ENCODE measurements around the gene CMTM2. TPM values are rescaled to one million over a fixed set of nuclear protein-coding genes. Genes with fewer than 3 reads are reported as not detected.
A peak's percentile ranks its signal among the peaks of the same experiment; 100 is the strongest.

Gene CMTM2
- total and polyA plus RNA-seq, 2 donors (not counting 1 experiment from before 2014, with no cell fraction given): not detected

GRCh38 chr16:66585481-66586239, 6.4 kb downstream of the CMTM2 start:
- H3K27ac Mint-ChIP-seq: no peak overlapping the region
- peaks cover 27% of the 10 kb centered on the region for H3K4me1 Mint-ChIP-seq
- H3K27me3 Mint-ChIP-seq: peaks cover 18% of the 10 kb centered on the region
- intact Hi-C loops (cut with micrococcal nuclease): no loop called here
- Histone ChIP-seq H3K4me1 (ENCODE audit: control insufficient read depth in 2 of 2, insufficient read depth in 2 of 2, low read length in 2 of 2) (peaks cover 24 to 34% of the 10 kb centered on the region in 2 donors), H3K36me3 (replicated peaks in 1 of 2; ENCODE audit: control extremely low read depth in 1 of 2, control insufficient read depth in 1 of 2, extremely low read depth in 1 of 2, insufficient read depth in 2 of 2, low read length in 1 of 2) (no peaks in the 10 kb centered on the region), H2AFZ (ENCODE audit: insufficient read depth, low read depth, low read length, poor library complexity, severe bottlenecking) (no peak overlapping the region), H4K20me1 (ENCODE audit: control insufficient read depth, insufficient read depth, low read length, poor library complexity, severe bottlenecking) (no peaks in the 10 kb centered on the region), H3K4me3 (ENCODE audit: control extremely low read depth in 1 of 5, extremely low read depth in 1 of 5, insufficient read depth in 1 of 5, low read depth in 2 of 5, low read length in 4 of 5) (no peak overlapping the region), H3K4me2 (replicated peaks; ENCODE audit: low read depth, low read length, poor library complexity, severe bottlenecking) (no peak overlapping the region), H3K27ac (ENCODE audit: low read length in 2 of 2) (no peak overlapping the region), H3K9ac (ENCODE audit: low read length) (no peak overlapping the region), H3K9me3 (ENCODE audit: control extremely low read depth in 1 of 3, control insufficient read depth in 2 of 3, insufficient read depth in 1 of 3, low read length in 2 of 3) (no peaks in the 10 kb centered on the region), H3K27me3 (replicated peaks in 1 of 4; ENCODE audit: control extremely low read depth in 1 of 4, control insufficient read depth in 3 of 4, insufficient read depth in 4 of 4, low read length in 3 of 4) (peaks cover 0 to 14% (median 4%) of the 10 kb centered on the region in 4 experiments), H3K79me2 (ENCODE audit: control insufficient read depth, insufficient read depth, low read length) (no peaks in the 10 kb centered on the region)
- no peak overlapping the region for H3K4me3 Mint-ChIP-seq
- ChIA-PET CTCF (interaction anchor here (0.5 to 6.3 kb wide), 6 partner anchors 15 to 179 kb away, joined by 3 to 91 read pairs (median 3); no protein-coding TSS in a partner anchor), POLR2A (interaction anchor here (0.8 kb wide), 1 partner anchor 121 kb away, joined by 3 read pairs; no protein-coding TSS in a partner anchor)
- no peaks in the 10 kb centered on the region for H3K9me3 Mint-ChIP-seq (ENCODE audit: insufficient read depth)
- ATAC-seq (ENCODE audit: low read depth): no peak
- DNase-seq: peak; percentile 8
- WGBS (ENCODE audit: insufficient coverage): 12% methylated on average over 8 of the region's 10 CpGs
- no peak for TF ChIP-seq EZH2 (IDR thresholded peaks at IDR 0.05; ENCODE audit: borderline replicate concordance, insufficient read depth, low read depth, low read length, poor library complexity, severe bottlenecking)
- TF ChIP-seq, protein P1, sequence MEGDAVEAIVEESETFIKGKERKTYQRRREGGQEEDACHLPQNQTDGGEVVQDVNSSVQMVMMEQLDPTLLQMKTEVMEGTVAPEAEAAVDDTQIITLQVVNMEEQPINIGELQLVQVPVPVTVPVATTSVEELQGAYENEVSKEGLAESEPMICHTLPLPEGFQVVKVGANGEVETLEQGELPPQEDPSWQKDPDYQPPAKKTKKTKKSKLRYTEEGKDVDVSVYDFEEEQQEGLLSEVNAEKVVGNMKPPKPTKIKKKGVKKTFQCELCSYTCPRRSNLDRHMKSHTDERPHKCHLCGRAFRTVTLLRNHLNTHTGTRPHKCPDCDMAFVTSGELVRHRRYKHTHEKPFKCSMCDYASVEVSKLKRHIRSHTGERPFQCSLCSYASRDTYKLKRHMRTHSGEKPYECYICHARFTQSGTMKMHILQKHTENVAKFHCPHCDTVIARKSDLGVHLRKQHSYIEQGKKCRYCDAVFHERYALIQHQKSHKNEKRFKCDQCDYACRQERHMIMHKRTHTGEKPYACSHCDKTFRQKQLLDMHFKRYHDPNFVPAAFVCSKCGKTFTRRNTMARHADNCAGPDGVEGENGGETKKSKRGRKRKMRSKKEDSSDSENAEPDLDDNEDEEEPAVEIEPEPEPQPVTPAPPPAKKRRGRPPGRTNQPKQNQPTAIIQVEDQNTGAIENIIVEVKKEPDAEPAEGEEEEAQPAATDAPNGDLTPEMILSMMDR (IDR thresholded peaks at IDR 0.05): no peak

Measured in B cell (primary cell).